ENCODE results near the gene SLC26A9. TPM values are rescaled to one million over a fixed set of nuclear protein-coding genes. Genes with fewer than 3 reads are reported as not detected.

Gene SLC26A9
- total RNA-seq, 1 donor from 2014 or later = not detected

DNA sequence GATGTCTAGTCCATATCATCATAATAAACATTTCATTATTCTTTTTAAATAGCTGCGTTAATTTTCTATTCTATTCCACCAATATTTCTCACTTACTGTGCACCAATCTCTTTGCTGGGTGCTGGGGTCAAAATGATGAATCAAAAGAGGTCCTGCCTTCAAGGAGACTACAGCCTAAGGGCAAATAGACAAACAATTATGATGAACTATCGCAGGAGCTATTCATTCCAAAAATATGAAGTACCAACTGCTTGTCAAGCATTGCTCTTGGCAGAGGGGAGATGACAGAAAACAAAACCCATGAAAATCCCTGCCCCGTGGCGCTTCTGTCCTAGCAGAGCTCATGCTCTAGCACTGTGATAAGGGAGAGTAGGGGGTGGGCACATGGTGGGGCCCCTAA lies 28.8 kb upstream of the SLC26A9 start:
- H2AFZ ChIP-seq (replicated peaks) = no peak overlapping the region
- no peaks in the 10 kb centered on the region for H3K36me3 ChIP-seq
- H3K27me3 Mint-ChIP-seq (ENCODE audit: insufficient read depth, low read depth) = peaks cover 17% of the 10 kb centered on the region
- H3K4me1 ChIP-seq = peaks cover 3% of the 10 kb centered on the region
- no peak overlapping the region for H3K4me3 Mint-ChIP-seq
- H3K36me3 Mint-ChIP-seq = no peaks in the 10 kb centered on the region
- no peak overlapping the region for H3K9ac ChIP-seq
- peaks cover 6% of the 10 kb centered on the region for H3K9me3 Mint-ChIP-seq
- no peaks in the 10 kb centered on the region for H3K79me2 ChIP-seq (ENCODE audit: low read depth)
- no peak overlapping the region for H3K27ac Mint-ChIP-seq
- peaks cover 10% of the 10 kb centered on the region for H3K4me1 Mint-ChIP-seq
- DNase-seq (ENCODE audit: low spot score) = no peak
- H3K4me2 ChIP-seq = no peak overlapping the region
- TF ChIP-seq CTCF (IDR thresholded peaks at IDR 0.05) = no peak
- TF ChIP-seq EZH2 (IDR thresholded peaks at IDR 0.05) = no peak
- no peak for TF ChIP-seq EZH2phosphoT487 (IDR thresholded peaks at IDR 0.05)
- no peak overlapping the region for H3K4me3 ChIP-seq
- no peak overlapping the region for H3K27ac ChIP-seq
- no peaks in the 10 kb centered on the region for H3K27me3 ChIP-seq
- H3K9me3 ChIP-seq (ENCODE audit: low read depth) = no peaks in the 10 kb centered on the region
- H4K20me1 ChIP-seq (ENCODE audit: low read depth) = no peaks in the 10 kb centered on the region
- peaks cover 19% of the 10 kb centered on the region for H3F3A ChIP-seq (ENCODE audit: low read depth)

DNA sequence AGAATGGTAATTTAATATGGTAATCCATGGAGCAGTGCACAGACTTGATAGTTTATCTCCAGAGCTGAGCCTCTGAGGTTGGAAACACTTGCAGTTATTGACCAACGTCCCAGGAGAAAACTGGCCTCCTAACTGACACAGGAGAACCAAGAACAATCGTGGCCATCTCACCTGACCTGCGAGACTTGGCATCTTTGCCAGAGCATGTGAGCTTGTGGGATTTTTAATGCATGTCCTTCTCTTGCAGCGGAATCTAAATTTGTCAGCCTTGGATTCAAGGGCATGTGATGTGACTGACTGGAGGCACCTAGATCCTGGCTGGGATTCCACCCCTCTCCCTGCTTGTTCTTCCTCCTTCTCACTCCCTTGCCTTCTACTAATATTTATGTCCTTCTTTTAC lies 27.8 kb upstream of the SLC26A9 start:
- TF ChIP-seq EZH2phosphoT487 (IDR thresholded peaks at IDR 0.05) (no peak), CTCF (IDR thresholded peaks at IDR 0.05) (no peak), EZH2 (IDR thresholded peaks at IDR 0.05) (no peak)
- no peaks in the 10 kb centered on the region for H3K79me2 ChIP-seq (ENCODE audit: low read depth)
- H2AFZ ChIP-seq (replicated peaks) = no peak overlapping the region
- no peak for DNase-seq (ENCODE audit: low spot score)
- no peak overlapping the region for H3K4me2 ChIP-seq
- no peak overlapping the region for H3K9ac ChIP-seq
- Mint-ChIP-seq H3K27me3 (ENCODE audit: insufficient read depth, low read depth) (peaks cover 15% of the 10 kb centered on the region), H3K36me3 (no peaks in the 10 kb centered on the region), H3K4me1 (peaks cover 3% of the 10 kb centered on the region), H3K9me3 (peaks cover 6% of the 10 kb centered on the region), H3K4me3 (no peak overlapping the region), H3K27ac (no peak overlapping the region)
- no peaks in the 10 kb centered on the region for H3K9me3 ChIP-seq (ENCODE audit: low read depth)
- no peak overlapping the region for H3K27ac ChIP-seq
- H4K20me1 ChIP-seq (ENCODE audit: low read depth) = no peaks in the 10 kb centered on the region
- no peaks in the 10 kb centered on the region for H3K36me3 ChIP-seq
- no peaks in the 10 kb centered on the region for H3K27me3 ChIP-seq
- peaks cover 4% of the 10 kb centered on the region for H3K4me1 ChIP-seq
- H3F3A ChIP-seq (ENCODE audit: low read depth) = peaks cover 19% of the 10 kb centered on the region
- no peak overlapping the region for H3K4me3 ChIP-seq

- H3K27me3 Mint-ChIP-seq (ENCODE audit: insufficient read depth, low read depth) = peaks cover 15% of the 10 kb centered on the region
- peaks cover 19% of the 10 kb centered on the region for H3F3A ChIP-seq (ENCODE audit: low read depth)
- H3K79me2 ChIP-seq (ENCODE audit: low read depth) = no peaks in the 10 kb centered on the region
- H3K27me3 ChIP-seq = no peaks in the 10 kb centered on the region
- TF ChIP-seq EZH2 (IDR thresholded peaks at IDR 0.05) (no peak), CTCF (IDR thresholded peaks at IDR 0.05) (no peak), EZH2phosphoT487 (IDR thresholded peaks at IDR 0.05) (no peak)
- H3K9me3 ChIP-seq (ENCODE audit: low read depth) = no peaks in the 10 kb centered on the region
- peaks cover 8% of the 10 kb centered on the region for H3K4me1 Mint-ChIP-seq
- no peaks in the 10 kb centered on the region for H3K36me3 Mint-ChIP-seq
- no peaks in the 10 kb centered on the region for H3K36me3 ChIP-seq
- H3K27ac ChIP-seq = no peak overlapping the region
- no peak overlapping the region for H3K4me3 ChIP-seq
- H3K4me3 Mint-ChIP-seq = no peak overlapping the region
- no peak overlapping the region for H3K4me2 ChIP-seq
- peaks cover 10% of the 10 kb centered on the region for H3K4me1 ChIP-seq
- no peaks in the 10 kb centered on the region for H4K20me1 ChIP-seq (ENCODE audit: low read depth)
- no peak for DNase-seq (ENCODE audit: low spot score)
- peaks cover 6% of the 10 kb centered on the region for H3K9me3 Mint-ChIP-seq
- no peak overlapping the region for H2AFZ ChIP-seq (replicated peaks)
- H3K9ac ChIP-seq = no peak overlapping the region
- no peak overlapping the region for H3K27ac Mint-ChIP-seq
These were observed 27.2 kb upstream of the SLC26A9 start for GRCh38 chr1:205970486-205970885.
